ENCODE data around the gene STAT5B. TPM values are rescaled to one million over a fixed set of nuclear protein-coding genes. Genes with fewer than 3 reads are reported as not detected.
"Not testable (repeated sequence)": the region's sequence is repeated elsewhere in the genome, so short reads cannot be mapped to it uniquely, and the experiment has no call there.

The STAT5B gene
- total RNA-seq, 2 experiments from 2014 or later: 131 to 134 TPM

GRCh38 chr17:42312285-42313130 is 36.3 kb upstream of the STAT5B start:
- Mint-ChIP-seq H3K4me3 (peak overlapping the region; percentile 56), H3K4me1 (peaks cover 54% of the 10 kb centered on the region), H3K27ac (peak overlapping the region; percentile 65), H3K9me3 (no peaks in the 10 kb centered on the region), H3K36me3 (peaks cover 27% of the 10 kb centered on the region), H3K27me3 (no peaks in the 10 kb centered on the region)
- POLR2A ChIA-PET: interaction anchor here (0.5 to 2.2 kb wide), 13 partner anchors 23 to 346 kb away, joined by 3 to 13 read pairs (median 4); partner anchors contain the start of genes CNP, DNAJC7 and STAT3
- DNase-seq: peak; percentile 83
- peak; percentile 80 for ATAC-seq (ENCODE audit: low read depth)

- Mint-ChIP-seq H3K36me3 (peaks cover 27% of the 10 kb centered on the region), H3K9me3 (no peaks in the 10 kb centered on the region), H3K4me1 (peaks cover 50% of the 10 kb centered on the region), H3K27ac (peak overlapping the region; percentile 55), H3K27me3 (no peaks in the 10 kb centered on the region), H3K4me3 (peak overlapping the region; percentile 56)
- ATAC-seq (ENCODE audit: low read depth) (no peak), DNase-seq (no peak)
- POLR2A ChIA-PET: interaction anchor here (0.7 to 1.9 kb wide), 8 partner anchors 23 to 346 kb away, joined by 3 to 8 read pairs (median 4); partner anchors contain the start of genes CNP, DNAJC7 and STAT3
Measured at GRCh38 chr17:42312035-42312284, 35.8 kb upstream of the STAT5B start.

- peaks cover 47% of the 10 kb centered on the region for H3K4me1 Mint-ChIP-seq
- ATAC-seq (ENCODE audit: low read depth): no peak
- H3K4me3 Mint-ChIP-seq: peak overlapping the region; percentile 56
- POLR2A ChIA-PET: interaction anchor here (1.0 to 1.9 kb wide), 6 partner anchors 10 to 294 kb away, joined by 3 to 8 read pairs (median 4); partner anchors contain the start of gene DNAJC7
- peaks cover 24% of the 10 kb centered on the region for H3K36me3 Mint-ChIP-seq
- H3K9me3 Mint-ChIP-seq: no peaks in the 10 kb centered on the region
- no peaks in the 10 kb centered on the region for H3K27me3 Mint-ChIP-seq
- H3K27ac Mint-ChIP-seq: peak overlapping the region; percentile 26
- no peak for DNase-seq
Measured at GRCh38 chr17:42311240-42312034, 35.2 kb upstream of the STAT5B start.

DNA sequence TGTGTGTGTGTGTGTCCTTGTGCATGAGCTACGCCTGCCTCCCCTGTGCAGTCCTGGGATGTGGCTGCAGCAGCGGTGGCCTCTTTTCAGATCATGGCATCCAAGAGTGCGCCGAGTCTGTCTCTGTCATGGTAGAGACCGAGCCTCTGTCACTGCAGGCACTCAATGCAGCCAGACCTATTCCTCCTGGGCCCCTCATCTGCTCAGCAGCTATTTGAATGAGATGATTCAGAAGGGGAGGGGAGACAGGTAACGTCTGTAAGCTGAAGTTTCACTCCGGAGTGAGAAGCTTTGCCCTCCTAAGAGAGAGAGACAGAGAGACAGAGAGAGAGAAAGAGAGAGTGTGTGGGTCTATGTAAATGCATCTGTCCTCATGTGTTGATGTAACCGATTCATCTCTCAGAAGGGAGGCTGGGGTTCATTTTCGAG is 34.6 kb upstream of the STAT5B start:
- no peaks in the 10 kb centered on the region for H3K27me3 Mint-ChIP-seq
- POLR2A ChIA-PET: interaction anchor here (1.2 kb wide), 1 partner anchor 10 kb away, joined by 4 read pairs; no protein-coding TSS in a partner anchor
- peaks cover 48% of the 10 kb centered on the region for H3K4me1 Mint-ChIP-seq
- no peak overlapping the region for H3K4me3 Mint-ChIP-seq
- DNase-seq (no peak), ATAC-seq (ENCODE audit: low read depth) (no peak)
- peaks cover 27% of the 10 kb centered on the region for H3K36me3 Mint-ChIP-seq
- H3K9me3 Mint-ChIP-seq: no peaks in the 10 kb centered on the region
- H3K27ac Mint-ChIP-seq: no peak overlapping the region

- ATAC-seq (ENCODE audit: low read depth) (no peak), DNase-seq (no peak)
- peaks cover 42% of the 10 kb centered on the region for H3K4me1 Mint-ChIP-seq
- no peaks in the 10 kb centered on the region for H3K9me3 Mint-ChIP-seq
- H3K36me3 Mint-ChIP-seq: peaks cover 23% of the 10 kb centered on the region
- no peaks in the 10 kb centered on the region for H3K27me3 Mint-ChIP-seq
- POLR2A ChIA-PET: interaction anchor here (1.1 to 1.2 kb wide), 2 partner anchors 9 to 344 kb away, joined by 3 to 4 read pairs; partner anchors contain the start of gene CNP
- H3K27ac Mint-ChIP-seq: peak overlapping the region; percentile 58
- H3K4me3 Mint-ChIP-seq: no peak overlapping the region
Measured at GRCh38 chr17:42309986-42310786, 34.0 kb upstream of the STAT5B start.

- peaks cover 35% of the 10 kb centered on the region for H3K4me1 Mint-ChIP-seq
- POLR2A ChIA-PET: interaction anchor here (0.5 to 1.3 kb wide), 4 partner anchors 94 to 343 kb away, joined by 3 read pairs; partner anchors contain the start of gene CNP
- no peak overlapping the region for H3K27ac Mint-ChIP-seq
- no peak overlapping the region for H3K4me3 Mint-ChIP-seq
- ATAC-seq (ENCODE audit: low read depth) (no peak), DNase-seq (no peak)
- peaks cover 25% of the 10 kb centered on the region for H3K36me3 Mint-ChIP-seq
- no peaks in the 10 kb centered on the region for H3K9me3 Mint-ChIP-seq
- no peaks in the 10 kb centered on the region for H3K27me3 Mint-ChIP-seq
Measured at GRCh38 chr17:42309142-42309541, 33.0 kb upstream of the STAT5B start.

- Mint-ChIP-seq H3K27ac (no peak overlapping the region), H3K4me1 (peaks cover 28% of the 10 kb centered on the region), H3K36me3 (peaks cover 23% of the 10 kb centered on the region), H3K27me3 (no peaks in the 10 kb centered on the region), H3K4me3 (no peak overlapping the region), H3K9me3 (no peaks in the 10 kb centered on the region)
- DNase-seq: no peak
- ATAC-seq (ENCODE audit: low read depth): no peak
- POLR2A ChIA-PET: interaction anchor here (1.3 kb wide), 1 partner anchor 95 kb away, joined by 3 read pairs; no protein-coding TSS in a partner anchor
Measured at GRCh38 chr17:42308446-42308845, 32.3 kb upstream of the STAT5B start.

- Mint-ChIP-seq H3K27me3 (no peaks in the 10 kb centered on the region), H3K4me3 (no peak overlapping the region), H3K9me3 (no peaks in the 10 kb centered on the region), H3K4me1 (peaks cover 21% of the 10 kb centered on the region), H3K36me3 (peaks cover 27% of the 10 kb centered on the region), H3K27ac (peak overlapping the region; percentile 32)
- no peak for DNase-seq
- POLR2A ChIA-PET: no interaction called here
- ATAC-seq (ENCODE audit: low read depth): no peak
Measured at GRCh38 chr17:42307362-42307927, 31.3 kb upstream of the STAT5B start.

DNA sequence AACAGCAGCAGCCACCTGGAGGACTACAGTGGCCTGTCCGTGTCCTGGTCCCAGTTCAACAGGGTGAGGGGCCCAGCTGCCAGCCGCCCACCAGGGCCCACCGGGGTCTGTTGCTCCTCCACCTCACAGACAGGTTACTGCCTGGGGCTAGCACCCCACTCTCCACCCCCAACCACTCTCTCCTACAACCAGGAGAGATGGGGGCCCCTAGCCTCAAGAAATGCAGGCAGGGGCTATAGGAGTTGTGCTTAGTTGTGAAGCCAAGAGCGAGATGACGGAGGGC is 30.1 kb upstream of the STAT5B start:
- POLR2A ChIA-PET: interaction anchor here (0.6 kb wide), 1 partner anchor 21 kb away, joined by 3 read pairs; no protein-coding TSS in a partner anchor
- H3K9me3 Mint-ChIP-seq: no peaks in the 10 kb centered on the region
- peak overlapping the region; percentile 69 for H3K27ac Mint-ChIP-seq
- no peak for ATAC-seq (ENCODE audit: low read depth)
- no peak for DNase-seq
- no peak overlapping the region for H3K4me3 Mint-ChIP-seq
- no peaks in the 10 kb centered on the region for H3K27me3 Mint-ChIP-seq
- H3K36me3 Mint-ChIP-seq: peaks cover 37% of the 10 kb centered on the region
- peaks cover 14% of the 10 kb centered on the region for H3K4me1 Mint-ChIP-seq

GRCh38 chr17:42305543-42306384 is 29.6 kb upstream of the STAT5B start:
- Mint-ChIP-seq H3K27me3 (no peaks in the 10 kb centered on the region), H3K9me3 (no peaks in the 10 kb centered on the region), H3K27ac (peak overlapping the region; percentile 69), H3K4me3 (no peak overlapping the region), H3K4me1 (peaks cover 11% of the 10 kb centered on the region), H3K36me3 (peaks cover 41% of the 10 kb centered on the region)
- DNase-seq: no peak
- ATAC-seq (ENCODE audit: low read depth): no peak
- POLR2A ChIA-PET: interaction anchor here (0.6 kb wide), 1 partner anchor 20 kb away, joined by 3 read pairs; no protein-coding TSS in a partner anchor

DNA sequence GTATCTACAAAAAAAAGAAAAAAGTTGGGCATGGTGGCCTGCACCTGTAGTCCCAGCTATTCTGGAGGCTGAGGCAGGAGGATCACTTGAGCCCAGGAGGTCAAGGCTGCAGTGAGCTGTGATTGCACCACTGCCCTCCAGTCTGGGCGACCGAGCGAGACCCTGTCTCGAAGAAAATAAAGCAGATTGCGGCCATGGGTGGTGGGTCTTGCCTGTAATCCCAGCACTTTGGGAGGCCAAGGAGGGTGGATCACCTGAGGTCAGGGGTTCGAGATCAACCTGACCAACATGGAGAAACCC is 28.8 kb upstream of the STAT5B start:
- ATAC-seq (ENCODE audit: low read depth); H3K9me3 Mint-ChIP-seq; H3K27me3 Mint-ChIP-seq; H3K27ac Mint-ChIP-seq; H3K4me3 Mint-ChIP-seq; POLR2A ChIA-PET; DNase-seq; H3K4me1 Mint-ChIP-seq: not testable (repeated sequence)
- peaks cover 36% of the 10 kb centered on the region for H3K36me3 Mint-ChIP-seq

All from activated naive CD8-positive, alpha-beta T cell treated with anti-CD3 and anti-CD28 coated beads, Interleukin-2, amount 10 ng/mL, durations not matched to agents 7 days and 5 days (primary cell).